ENCODE data around the gene TRABD.
A peak's percentile ranks its signal among the peaks of the same experiment; 100 is the strongest.

TRABD gene

DNA sequence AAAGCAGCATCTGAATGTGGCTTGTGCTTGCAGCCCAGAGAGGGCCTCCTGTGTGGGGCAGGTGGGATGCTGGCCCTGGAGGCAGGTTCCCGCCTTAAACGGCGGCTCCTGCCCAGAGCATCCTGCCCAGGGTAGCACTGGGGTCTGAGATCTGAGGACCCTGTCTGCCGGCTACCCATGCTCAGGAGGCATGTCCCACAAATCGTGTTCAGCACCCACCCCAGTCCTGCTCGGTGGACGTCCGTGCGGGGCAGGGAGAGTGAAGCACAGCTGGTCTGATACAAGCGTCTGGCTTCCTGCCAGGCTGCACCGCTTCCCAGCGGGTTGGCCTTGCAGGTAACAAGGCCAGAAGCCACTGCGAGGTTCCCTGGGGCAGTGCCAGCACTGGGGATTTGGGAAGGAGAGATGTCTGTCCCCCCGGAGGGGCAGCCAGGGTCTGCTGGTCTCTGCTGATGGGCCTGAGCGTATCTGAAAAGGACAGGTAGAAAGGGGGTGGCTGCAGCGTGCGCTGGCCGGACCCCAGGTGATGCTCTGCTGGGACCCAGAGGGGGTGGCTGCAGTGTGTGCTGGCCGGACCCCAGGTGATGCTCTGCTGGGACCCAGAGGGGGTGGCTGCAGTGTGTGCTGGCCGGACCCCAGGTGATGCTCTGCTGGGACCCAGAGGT, 3.6 kb downstream of the TRABD start:
- no peak for DNase-seq (ENCODE audit: low spot score)

DNA sequence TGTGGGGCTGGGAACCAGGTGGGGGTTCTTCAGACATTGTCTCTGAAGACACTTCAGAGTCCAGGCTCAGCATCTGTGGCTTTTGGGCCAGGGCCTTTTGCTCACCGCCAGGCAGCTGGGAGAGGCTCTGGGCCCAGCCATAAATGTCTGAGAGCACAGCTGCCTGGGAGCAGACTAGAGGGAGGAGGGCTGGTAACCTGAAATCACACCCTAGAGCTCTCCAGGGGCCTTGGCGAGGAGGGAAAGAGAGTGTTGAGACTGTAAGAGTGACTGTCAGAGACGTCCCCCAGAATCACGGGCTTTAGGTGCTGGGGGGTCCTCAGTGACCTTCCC, 4.1 kb downstream of the TRABD start:
- no peak for DNase-seq (ENCODE audit: low spot score)

DNA sequence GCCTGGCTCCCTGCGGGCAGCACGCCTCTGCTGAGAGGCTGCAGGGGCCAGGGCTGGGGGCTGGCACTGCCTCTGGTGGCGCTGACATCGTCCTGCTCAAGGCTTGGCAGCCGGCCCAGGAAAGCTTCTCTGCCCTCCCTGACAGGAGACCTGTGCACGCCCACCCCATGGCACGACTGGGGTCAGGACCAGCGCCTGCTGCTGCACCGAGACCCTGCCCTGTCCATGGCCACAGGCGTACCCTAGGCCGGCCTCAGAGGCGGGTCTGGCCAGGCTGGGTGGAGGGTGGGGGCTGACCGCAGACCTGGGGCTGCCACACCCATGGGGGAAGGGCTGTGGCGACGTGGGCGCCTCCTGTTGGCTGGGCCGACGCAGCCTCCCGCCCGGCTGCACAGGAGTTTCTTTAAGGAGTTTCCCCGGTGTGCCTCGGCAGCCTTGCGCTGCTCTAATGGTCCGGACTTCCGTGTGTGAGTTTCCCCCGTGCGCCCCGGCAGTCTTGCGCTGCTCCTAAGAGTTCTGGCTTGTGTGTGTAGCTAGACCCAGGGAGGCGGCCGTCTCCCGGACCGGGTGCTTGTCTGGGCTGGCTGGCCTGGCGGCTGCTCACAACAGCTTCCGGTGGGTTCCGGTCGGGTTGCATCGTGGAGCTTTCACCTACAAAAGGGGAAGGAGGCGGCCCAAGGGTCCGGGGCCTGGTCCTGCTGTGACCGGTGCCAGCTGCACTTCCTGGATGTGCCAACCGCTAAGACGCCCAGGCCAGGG, 4.6 kb downstream of the TRABD start:
- DNase-seq (ENCODE audit: low spot score), result peak; percentile 84

DNA sequence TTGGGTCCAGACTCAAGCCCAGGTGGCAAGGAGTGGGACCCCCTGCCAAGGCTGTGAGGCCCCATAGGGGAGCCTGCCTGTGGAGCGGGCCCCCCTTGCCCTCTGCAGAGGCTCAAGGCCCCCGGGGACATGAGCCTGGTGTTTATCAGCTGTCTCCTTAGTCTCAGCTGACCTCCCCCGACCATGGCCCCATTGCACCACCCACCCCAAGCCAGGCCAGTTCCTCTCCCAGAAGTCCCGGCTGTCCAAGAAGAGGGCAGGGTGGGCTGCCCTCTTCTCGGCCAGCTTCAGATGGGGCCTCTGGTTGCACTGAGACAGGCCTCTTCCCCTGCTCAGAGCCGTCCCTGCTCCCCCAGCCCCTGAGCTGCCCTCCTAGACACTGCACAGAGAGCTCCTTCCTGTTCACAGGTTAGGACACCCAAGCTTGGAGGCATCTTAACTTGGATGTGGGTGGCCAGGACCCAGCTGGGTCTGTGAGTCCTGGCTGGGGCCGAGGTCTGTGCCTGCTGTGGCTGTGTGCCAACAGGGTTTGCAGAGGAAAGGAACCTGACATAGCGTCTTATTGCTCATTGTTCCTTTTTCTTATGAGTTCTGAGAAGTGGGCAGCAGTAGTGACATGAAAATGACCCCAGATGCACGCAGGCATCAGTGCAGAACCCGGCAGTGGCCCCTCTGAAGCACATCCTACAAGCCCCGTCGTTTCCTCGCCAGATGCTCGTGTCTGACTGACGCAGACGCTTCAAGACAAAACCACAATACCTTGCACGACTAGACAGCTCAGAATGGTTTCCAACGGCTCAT, 5.4 kb downstream of the TRABD start:
- peak; percentile 81 for DNase-seq (ENCODE audit: low spot score)

DNA sequence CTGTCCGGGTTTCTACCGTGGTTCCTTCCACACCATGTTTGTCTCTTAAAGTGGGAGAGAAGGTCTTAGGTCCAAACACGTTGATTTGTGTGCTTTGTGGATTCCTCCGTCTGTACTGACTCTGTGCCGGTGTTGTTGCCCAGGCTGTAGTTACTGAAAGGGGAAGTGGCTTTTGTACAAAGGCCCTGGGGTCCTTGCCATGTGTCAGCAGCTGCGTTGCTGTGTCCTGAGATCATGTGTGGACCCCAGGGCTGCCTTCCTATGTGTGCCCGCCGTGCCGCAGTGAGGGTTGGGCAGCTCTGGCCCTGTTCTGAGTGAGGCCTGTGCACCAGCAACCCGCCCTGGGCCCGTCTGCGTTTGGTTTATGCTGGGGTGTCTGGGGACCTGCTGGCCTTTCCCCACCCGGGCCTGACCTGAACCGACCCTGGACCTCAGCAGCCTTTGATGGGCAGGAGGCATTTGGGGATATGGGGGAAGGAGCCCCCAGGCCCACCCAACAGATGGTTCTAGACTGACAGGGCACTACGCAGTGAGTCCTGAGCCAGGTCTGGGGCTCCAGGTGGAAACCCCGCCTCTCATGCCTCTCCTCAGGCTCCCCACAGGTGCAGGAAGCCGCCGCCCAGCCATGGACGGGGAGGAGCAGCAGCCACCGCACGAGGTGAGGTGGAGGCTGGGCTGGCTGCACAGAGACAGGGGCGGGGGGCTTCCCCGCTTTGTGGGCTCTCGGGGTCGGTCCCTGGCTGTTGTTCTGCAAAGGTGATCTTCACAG, 6.9 kb downstream of the TRABD start:
- DNase-seq (ENCODE audit: low spot score), result peak; percentile 66

DNA sequence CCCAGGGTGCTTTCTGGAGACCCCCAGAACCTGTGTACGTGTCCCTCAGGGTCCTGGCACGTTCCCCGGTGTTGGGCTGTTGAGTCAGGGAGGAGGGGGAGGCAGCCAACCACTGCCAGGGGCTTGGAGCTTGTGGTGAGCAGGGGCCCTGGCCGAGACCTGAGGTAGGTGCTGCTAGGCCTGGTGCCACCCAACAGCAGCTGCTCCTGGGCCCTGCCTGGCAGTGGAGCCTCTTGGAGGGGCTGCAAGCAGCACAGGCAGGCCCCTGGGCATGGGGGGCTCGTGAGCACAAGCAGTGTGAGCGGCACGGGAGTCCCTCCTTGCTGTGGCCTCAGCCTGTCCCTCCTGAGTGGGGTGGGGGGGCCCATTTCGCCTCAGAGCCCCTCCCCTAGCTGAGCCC, 7.9 kb downstream of the TRABD start:
- no peak for DNase-seq (ENCODE audit: low spot score)

DNA sequence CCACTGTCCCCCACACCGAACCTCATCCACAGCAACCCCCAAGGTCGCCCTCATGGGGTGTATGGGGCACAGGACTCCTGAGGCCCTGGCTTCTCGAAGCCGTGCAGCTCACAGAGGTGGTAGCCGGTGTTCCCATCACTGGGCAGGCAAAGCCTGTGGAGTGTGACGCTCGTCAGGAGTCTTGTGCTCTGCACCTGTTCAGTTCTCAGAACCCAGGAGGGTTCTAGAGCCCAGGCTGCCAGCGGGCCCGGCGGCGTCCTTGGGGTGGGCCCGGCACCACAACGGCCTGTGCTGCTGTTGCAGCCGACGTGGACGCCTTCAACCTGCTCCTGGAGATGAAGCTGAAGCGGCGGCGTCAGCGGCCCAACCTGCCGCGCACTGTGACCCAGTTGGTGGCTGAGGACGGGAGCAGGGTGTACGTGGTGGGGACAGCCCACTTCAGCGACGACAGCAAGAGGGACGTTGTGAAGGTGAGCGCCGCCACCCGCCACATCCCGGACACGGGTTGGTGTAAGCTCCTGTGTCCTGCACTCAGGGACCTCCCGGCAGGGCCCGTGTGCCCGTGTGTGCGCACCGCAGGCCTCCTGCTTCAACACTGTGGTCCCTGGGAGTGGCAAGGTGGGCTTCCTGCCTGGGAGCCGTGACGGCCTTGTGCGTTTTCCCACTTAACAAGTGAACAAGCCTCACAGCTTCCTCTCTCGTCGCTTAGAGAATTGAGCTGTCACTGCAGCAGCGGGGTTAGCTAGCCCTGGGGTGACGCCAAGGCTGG, 8.5 kb downstream of the TRABD start:
- DNase-seq (ENCODE audit: low spot score), result no peak

DNA sequence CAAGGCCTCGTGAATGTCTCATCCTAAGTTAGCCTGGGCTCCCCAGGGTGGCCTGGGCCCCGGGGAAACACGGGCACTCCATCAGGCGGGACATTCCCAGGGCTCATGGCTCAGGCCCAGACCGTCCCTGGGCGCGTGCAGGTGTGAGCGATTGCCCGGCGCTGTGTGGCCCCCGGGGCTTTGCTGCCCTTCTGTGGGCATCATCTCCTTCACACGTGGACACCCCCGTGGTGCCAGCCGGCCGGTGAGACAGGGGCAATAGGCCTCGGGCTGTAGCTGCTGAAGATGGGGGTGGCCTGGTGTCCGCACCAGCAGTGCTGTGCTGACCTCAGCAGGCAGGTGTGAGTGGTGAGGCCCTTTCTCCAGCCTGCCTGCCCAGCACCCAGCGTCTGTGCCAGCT, 10.5 kb downstream of the TRABD start:
- no peak for DNase-seq (ENCODE audit: low spot score)

DNA sequence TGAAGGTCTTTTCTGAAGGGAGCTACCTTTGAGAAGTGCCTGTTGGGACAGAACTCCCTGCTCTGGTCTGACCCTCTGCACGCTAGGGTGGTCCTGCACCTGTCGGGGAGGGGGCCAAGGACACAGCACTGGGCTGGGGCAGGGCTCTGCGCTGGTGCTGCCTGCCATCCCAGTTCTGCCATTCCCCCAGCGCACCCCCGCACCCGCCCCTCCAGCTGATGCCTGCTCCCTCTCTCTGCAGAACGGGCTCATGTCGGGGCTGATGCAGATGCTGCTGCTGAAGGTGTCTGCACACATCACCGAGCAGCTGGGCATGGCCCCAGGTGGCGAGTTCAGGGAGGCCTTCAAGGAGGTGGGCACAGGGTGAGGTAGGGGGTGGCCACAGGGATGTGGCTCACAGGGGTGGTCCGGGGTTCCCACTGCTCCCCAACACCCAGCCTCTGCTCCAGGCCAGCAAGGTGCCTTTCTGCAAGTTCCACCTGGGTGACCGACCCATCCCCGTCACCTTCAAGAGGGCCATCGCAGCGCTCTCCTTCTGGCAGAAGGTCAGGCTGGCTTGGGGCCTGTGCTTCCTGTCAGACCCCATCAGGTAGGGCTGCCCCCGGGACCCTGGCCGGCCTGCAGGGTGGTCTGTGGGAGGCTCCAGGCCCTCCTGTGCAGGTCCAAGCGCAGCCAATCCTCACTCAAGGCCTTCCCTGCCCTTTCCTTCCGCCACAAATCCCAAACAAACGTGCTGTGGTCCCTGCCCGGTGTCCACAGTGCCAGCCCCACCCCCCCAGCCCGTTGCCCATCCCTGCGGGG, 11.5 kb downstream of the TRABD start:
- no peak for DNase-seq (ENCODE audit: low spot score)

DNA sequence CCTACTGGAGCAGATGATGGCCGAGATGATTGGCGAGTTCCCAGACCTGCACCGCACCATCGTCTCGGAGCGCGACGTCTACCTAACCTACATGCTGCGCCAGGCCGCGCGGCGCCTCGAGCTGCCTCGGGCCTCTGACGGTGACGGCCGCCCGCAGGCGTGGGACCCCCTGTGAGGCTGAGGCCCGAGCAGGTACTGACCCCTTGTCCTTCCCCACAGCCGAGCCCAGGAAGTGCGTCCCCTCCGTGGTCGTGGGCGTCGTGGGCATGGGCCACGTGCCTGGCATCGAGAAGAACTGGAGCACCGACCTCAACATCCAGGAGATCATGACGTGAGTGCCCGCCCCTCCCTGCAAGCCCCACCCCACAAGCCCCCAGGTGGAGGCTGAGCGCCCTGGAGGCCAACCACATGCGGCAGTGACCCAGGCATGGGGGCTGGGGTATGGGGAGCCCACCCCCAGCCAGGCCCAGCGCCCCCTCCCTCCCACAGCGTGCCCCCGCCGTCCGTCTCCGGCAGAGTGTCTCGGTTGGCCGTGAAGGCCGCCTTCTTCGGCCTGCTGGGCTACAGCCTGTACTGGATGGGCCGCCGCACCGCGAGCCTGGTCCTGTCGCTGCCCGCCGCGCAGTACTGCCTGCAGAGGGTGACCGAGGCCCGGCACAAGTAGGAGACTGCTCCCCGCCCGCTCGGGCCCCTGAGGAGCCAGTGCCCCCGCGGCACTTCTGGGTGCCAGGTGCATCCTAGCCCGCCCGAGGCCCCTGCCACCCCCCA, 12.3 kb downstream of the TRABD start:
- DNase-seq (ENCODE audit: low spot score), result no peak

DNA sequence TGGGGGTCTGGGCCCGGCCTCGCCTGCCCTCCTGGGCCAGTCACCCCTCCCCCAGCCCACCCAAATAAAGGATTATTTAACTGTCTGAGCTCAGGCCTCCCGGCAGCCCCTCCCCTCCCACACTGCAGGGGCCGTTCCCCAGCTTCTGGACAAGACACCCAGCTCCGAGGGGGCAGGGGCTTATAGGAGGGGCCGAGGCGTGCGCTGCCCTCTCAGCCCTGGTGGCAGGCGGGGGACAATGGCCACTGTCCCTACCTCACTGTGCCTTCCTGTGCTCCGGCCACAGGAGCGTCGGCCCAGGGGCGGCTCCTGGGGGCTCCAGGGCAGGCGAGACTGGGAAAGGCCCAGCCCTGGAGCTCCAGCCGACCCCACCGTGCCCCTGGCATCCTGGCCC, 12.9 kb downstream of the TRABD start:
- DNase-seq (ENCODE audit: low spot score), result no peak

DNA sequence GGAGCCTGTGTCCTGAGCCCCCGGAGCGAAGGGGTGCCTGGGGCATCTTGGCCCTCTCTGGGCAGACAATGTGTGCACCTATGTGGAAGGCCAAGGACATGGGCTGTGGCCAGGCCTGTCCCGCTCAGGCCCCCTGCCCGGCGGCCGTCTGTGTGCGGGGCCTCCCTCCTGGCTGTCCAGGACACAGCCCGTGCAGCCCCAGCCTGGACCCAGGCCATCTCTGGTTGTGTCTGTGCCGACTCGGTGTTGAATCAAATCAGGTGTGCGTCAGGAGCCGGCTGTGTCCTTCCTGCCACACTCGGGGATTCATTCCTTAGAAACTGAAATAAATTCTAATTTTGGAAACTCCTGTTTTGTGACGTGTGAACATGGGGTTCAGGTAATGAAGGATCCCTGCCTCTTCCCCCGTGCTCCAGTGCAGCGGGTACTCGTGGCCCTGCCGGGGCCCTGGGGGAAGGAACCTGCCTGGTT, 13.6 kb downstream of the TRABD start:
- no peak for DNase-seq (ENCODE audit: low spot score)

DNA sequence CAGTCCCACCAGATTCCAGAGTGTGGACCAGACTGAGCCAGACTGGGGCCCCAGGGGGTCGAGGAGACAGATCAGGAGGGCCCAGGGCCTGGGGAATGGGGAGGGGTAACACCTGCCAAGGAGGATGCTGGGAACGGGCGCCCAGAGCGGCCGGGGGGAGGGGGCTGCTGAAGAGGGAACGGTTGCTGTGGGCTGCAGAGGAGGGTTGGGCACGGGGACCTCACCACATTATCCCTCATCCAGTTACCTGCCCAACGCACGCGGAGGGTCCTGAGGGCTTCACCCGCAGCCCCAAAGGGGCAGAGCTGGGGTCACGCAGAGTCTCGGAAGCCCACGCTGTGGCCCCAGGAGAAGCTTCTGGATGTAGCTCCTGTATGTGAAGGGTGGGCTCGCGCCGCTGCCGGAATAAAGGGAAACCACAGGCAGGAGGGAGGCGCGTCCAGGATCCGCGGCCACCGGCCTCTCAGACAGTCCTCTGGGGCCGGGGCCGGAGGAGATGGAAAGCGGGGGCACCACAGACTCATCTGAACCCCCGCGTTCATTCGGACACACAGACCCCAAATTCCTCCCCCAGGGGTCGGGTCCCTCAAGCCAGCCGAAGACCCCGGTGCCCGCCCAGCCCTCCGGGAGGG, 14.2 kb downstream of the TRABD start:
- no peak for DNase-seq (ENCODE audit: low spot score)

DNA sequence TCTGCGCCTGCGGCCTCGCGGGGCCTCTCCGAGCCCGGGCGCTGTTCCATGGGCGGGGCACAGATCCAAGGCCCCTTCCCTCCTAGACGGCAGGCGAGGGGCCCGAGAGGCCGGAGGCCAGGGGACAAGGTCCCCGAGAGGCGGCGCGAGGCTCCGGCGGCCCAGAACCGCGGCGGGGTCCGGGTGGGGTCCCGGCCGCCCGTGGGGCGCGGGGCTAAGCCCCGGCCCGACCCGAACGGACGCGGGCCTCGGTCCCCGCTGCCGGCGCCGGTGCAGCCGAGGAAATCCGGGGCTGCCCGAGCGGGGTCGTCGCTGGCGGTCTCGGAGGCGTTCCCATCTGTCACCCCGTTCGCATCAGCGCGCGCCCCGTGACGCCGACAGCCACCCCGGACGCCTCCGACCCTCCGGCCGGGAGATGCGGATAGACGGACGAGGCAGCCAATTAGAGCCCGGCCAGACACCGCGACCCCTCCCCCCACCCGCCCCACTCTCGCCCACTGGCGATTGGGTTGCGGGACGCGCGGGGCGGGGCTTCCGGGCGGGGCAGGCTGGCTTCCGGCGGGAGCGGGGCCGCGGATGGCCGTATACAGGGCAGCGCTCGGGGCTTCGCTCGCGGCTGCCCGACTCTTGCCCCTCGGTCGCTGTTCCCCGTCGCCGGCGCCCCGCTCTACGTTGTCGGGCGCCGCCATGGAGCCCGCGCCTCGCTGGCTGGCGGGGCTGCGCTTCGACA, 14.9 kb downstream of the TRABD start, which contains the start of gene SELENOO:
Gene SELENOO, plus strand, starts transcription at position 551 of the 730 bp plus-strand sequence. Its CDS starts 26 bp downstream, at position 577.
- peak; percentile 92 for DNase-seq (ENCODE audit: low spot score)

DNA sequence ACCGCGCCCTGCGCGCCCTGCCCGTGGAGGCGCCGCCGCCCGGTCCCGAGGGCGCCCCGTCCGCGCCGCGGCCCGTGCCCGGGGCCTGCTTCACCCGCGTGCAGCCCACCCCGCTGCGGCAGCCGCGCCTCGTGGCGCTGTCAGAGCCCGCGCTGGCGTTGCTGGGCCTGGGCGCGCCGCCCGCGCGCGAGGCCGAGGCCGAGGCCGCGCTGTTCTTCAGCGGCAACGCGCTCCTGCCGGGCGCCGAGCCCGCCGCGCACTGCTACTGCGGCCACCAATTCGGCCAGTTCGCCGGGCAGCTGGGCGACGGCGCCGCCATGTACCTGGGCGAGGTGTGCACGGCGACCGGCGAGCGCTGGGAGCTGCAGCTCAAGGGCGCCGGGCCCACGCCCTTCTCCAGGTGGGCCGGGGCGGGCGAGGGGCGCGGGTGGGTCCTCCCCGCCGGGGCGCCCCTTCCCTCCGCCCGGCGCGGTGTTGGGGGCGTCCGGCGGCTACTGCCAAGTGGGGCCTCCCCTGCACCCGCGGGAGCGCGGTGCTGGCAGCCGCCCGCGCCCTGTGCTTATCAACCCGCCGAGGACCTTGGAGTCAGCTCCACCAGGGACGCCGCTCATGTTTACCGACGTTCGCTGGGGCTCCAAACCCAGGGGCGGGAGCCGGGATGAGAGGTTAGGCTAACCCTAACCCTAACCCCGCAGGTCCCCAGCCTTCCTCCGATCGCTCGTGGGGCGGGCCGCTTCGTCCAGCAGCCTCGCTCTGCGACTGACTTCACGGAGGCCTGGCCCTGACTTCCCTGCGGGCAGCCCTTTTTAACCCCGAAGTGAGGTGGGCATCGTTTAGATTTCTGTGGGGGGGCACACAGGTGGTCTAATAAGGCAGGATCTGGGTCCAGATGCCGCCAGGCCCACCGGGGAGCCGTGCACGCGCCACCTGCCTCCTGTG, 15.7 kb downstream of the TRABD start:
- no peak for DNase-seq (ENCODE audit: low spot score)

DNA sequence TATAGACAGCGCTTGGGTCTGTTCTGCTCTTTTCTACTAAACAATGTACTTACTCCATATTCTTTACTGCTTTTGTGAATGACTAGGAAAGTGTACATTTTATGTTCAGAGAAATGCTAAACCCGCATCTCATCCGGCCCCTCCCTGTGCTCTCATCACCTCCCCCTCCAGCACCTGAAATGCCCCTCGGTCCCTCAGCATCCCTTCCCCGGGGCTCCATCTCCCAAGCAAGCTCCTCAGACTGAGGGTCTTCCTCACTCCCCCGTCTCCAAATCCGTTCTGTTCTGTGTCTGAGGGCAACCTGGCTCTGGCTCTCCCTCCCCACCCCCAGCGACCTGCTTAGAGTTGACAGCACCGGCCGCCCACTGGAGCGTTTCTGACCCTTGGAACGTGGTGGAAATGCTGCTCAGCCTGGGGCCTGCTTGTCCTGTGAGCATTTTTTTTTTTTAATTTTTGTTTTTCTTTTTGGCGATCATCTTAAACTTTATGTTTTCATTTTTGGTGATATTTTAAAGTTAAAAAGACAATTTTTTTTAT, 16.5 kb downstream of the TRABD start:
- DNase-seq (ENCODE audit: low spot score), result no peak

DNA sequence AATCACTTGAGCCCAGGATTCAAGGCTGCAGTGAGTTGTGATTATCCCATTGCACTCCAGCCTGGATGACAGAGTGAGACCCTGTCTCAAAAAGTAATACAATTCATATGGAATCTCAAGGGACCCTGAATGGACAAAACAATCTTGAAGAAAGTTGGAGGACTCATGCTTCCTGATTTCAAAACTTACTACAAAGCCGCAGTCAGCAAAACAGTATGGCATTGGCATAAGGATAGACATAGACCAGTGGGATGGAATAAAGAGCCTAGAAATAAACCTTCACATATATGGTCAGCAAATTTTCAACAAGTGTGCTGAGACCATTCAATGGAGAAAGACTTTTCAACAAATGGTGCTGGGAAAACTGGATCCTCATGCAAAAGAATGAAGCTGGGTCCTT, 17.6 kb downstream of the TRABD start:
- DNase-seq (ENCODE audit: low spot score), result no peak

Measured in CD4-positive, alpha-beta T cell treated with Interleukin-6 at 100 ng/mL for 8 hours (primary cell).